ENCODE data around the gene TBX2.

Gene TBX2

DNA sequence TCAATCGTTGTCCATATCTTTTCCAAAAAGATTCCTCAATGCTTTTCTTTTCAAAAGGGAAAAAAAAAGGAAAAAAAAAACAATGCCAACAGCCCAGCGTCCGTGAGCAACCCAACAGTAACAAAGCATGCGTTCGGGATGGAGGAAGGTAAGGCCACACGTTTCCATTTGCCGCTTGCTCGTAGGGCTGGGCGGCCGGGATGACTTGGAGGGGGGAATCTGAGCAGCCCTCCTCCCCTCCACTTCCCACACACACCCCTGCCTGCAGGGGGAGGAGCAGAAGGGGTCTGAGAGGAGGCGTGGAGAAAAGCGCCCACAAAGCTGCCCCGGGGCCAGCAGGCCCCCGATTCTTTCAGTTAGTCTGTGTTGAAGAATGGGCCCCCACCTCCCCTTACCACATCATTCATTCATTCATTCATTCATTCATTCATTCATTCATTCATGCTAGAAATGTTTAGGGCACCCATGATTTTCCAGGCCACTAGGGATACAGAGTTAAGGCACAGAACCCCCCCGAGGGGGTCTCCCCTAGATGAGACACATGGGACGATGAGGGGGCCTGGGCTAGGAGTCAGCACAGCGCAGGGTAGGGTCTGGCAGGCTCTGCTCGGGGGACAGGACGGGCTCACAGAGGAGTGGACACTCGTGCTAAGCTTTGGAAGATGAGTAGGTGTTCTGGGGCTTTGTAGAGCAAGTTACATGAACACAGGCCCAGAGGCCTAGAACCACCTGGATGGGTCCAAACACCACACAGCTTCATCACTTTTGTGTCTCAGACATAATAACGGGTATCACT, 10.9 kb upstream of the TBX2 start:
- DNase-seq, result no peak

DNA sequence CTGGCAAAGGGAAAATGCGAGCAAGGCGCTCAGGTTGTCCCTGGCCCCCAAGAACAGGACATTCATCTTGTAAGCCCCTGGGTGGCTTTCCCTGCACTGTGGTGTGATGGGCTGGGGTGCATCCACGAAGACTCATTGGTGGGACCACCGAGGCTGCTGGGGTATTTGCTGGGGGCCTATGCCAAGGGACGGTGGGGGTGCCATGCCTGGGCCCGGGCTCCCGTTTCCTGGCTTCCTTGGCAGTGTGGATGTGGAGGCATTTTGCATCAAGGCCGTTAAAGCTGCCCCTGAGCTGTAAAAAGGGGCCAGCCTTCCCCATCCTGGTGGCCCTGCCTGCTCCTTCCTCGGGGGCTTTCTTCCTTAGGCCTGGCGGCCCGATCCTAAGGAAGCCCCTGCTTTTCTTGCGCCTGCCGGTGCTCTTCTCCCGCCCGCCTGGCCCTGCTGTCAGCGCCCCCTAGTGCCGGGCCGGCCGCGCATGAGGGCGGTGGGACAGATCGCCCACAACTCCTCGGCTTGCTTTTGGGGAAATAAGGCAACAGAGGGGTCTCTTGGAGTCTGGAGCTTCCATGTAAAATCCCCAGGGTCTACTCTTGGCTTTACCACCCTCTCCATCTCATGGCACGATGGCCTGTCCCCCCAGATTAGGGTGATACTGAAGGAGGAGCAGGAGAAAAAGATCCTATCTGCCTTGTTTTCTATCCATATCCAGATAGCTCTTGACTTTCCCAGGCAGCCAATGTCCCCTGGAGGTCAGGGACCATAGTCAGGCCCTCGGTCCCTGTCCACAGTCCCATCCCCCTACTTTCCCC, 9.8 kb upstream of the TBX2 start:
- DNase-seq, result no peak

DNA sequence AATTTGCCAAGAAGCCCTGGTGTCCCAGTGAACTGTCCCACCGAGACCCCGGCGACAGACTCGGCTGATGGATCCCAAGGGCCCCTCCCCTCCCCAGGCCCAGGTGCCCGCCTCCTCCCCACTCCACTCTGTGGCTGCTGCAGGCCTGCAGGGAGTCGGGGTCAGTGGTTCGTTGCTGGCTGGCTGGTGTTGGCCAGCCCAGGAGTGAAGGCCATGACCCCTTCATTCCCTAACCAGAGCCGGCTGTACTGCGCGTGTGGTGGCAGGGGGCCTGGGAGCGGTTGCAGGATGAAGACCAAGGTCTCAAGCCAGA, 9.2 kb upstream of the TBX2 start:
- DNase-seq, result no peak

DNA sequence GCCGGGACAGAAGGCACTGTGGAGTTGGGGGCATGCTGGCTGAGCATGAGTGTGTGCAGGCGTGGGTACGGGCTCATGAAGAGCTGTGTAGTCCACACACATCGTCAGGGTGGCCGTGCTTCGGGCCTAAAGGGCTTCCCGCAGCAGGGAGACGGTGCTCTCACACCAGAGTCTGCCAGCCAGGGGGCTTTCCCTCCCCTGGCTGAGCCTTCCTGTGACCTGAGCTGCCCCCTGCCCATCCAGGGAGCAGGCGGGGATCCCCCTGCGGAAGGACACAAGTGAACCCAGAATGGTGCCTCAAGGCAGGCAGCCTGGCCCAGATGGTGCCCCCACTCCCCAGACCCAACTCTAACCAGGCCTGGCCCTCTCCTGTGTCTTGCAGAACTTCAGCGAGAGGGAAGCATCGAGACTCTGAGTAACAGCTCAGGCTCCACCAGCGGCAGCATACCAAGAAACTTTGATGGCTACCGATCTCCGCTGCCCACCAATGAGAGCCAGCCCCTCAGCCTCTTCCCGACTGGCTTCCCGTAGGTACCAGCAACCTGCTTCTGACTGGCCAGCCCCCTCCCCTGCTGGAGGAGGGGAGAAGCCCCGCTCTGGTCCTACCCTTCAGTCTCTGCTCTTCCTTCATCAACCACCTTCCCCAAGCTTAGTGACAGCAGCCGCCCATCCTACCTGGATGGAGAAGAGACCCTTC, 7.9 kb upstream of the TBX2 start:
- DNase-seq, result no peak

DNA sequence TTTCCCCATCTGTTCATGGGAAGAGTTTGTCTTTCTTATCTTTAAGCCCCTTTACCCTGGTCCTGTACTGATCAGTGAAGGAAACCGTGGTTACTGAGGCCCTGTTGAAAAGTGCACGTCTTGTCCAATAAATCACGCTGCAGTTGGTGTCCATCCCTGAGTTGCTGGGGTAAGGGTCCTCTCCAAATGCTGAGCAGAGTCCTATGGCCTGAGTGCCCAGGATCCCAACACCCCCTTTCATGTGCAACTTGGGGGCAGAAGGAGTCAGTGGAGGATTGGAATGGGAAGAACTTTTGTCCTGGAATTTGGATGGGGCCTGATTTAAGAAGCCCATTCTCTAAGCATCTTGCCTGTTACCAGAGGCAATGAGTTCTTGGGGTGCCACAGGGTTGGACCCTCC, 7.0 kb upstream of the TBX2 start:
- no peak for DNase-seq

DNA sequence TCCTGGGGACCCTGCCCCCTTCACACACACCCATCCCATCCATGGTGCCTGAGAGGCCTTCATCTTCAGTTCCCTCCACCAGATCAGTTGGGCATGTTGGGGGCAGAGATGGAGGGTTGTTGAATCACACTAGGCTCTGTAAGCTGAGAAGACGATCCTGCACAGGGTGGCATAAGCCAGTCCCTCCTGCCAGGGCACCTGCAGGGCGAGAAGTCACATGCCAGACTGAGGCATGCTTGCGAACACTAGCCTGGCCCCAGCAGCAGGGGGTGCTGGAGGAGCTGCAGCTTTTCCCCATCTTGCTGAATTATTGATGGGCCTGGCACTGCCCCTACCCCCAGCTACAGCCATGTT, 6.1 kb upstream of the TBX2 start:
- no peak for DNase-seq

DNA sequence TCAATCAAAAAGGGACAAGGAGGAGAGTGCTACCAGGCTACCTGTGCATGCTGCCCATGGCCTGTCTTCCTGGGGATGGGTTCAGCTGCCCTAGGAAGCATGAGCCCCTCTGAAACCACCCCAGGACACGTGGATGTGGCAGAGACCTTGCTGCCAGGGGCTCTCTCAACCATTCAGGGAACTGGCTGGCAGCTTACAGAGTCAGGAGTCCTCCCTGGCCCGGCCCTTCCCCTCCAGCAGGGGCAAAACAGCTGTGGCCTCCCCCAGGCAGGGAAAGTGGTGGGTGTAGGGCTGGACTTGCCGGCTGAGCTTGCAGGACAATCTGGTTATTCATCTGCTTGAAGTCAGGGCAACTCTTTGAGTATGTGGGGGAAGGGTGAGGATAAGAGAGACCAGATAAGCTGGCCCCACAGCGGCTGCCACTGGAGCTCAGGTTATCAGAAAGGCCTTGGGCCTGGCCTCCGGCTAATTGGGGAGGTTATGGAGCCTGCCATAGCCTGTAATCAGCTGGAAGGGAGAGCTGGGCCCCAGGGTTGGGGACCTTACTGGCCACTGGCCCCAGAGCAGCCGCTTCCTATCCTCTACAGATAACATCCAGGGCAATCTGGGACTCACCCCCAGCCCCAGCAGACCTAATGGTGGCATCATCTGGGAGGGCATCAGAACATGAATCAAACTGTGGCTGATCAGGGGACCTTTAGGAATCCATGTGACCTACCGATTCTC, 5.6 kb upstream of the TBX2 start:
- no peak for DNase-seq

DNA sequence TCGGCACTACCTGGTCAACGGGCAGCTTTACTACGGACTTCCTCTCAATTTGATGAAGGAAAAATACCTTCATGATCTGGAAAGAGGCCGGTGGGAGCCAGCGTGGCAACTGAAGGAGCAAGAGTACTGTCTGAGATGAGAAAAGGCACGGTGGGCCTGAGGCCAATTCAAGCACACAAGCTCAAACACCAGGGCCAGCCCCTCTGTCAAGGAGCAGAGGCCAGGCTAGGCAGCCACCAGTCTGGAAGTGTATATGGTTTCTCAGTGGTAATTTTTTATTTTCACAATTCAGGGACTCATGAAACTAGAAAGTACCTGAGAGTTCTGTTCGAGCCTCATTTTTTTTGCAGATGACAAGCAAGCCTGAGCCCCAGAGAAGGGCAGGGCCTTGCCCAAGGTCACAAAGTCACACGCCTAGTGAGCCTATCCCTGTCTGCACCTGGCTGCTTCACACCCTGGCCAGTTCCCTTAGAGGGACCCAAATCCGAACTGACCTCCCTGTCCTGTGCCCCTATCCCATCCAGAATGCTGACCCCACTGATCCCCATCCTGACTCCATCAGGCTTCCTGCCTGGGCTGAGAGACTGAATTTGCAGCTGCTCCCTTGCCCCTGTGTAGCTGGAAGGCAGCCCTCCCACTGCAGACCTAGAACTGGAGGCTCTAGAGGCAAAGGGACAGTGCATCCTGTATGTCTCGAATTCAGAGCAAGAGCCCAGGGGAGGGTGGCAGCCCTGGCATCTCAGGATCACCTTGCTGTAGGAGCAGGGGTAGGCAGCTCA, 4.8 kb upstream of the TBX2 start:
- DNase-seq, result no peak

DNA sequence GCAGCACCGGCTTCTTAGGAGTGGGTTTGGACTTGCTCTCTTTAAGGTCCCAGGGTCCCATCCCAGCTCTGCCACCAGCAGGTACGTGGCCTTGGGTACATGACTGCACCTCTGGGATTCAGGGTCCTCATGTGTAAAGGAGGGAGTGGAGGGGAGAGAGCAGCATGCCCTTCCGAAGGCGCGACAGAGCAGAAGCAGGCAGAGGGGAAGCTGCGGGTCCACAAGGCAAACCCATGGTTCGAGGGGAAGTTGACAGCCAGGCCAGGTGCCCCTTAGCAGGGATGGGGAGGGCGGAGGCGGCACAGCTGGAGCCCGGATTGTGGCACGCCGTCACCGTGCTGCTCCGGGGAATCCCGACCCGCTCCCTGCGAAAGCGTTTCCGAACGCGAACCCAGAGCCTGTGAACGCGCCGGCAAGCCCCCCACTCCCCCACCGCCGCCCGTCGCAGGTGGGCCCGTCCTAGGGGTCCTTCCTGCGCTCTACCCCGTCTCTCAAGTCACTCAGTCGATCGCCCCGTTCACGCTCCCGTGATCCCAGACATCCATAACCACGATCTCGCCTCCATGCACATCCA, 4.1 kb upstream of the TBX2 start:
- no peak for DNase-seq

DNA sequence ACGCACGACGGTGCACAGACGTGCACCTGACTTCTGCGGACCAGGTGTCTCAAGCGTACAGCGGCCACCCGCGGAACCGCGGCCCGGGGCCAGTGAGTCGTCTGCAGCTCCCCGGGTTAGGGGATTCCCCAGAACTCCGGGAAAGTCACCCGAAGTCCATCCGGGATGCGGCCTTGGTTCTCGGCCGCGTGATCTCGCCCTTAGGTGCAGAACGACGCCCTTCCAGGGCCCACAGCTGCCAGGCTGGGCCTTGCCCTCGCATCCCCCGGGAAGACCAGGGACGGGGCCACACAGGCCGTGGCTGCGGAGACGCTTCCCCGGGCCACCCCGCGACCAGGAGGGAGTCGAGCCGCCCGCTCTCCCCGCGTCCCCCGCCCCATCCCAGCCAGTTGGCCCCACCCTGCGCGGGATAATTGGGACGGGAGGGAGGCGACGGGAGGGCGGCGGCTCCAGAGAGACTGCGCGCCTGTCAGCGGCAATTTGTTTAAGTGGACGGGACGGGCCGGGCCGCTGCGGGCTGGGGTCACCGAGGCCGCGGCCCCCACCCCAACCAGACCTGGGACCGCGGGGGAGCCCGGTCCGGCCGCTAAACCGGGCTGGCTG, 3.6 kb upstream of the TBX2 start:
- no peak for DNase-seq

DNA sequence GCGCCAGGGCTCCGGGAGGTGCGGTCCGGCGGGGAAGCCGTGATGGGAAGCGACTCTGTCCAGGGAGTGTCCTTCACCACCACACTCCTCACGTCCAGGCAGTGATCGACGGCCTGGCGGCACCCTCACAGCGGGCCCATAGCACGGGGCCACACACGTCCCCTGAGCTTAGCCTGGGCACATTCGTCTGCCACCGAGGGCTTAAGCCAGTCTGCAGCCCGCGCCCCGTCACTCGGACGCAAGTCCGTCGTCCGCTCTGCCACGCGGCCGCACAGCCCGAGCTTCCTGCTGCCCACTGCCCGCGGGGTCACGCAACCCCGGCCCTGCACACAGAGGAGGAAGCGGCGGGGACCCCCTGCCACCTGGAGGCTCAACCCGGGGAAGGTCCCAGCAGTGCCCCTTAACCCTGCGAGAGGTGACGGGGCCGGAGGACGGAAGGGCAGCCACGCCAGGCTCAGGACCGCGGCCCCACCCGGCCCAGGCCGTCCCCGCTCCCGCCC, 3.0 kb upstream of the TBX2 start:
- DNase-seq, result no peak

DNA sequence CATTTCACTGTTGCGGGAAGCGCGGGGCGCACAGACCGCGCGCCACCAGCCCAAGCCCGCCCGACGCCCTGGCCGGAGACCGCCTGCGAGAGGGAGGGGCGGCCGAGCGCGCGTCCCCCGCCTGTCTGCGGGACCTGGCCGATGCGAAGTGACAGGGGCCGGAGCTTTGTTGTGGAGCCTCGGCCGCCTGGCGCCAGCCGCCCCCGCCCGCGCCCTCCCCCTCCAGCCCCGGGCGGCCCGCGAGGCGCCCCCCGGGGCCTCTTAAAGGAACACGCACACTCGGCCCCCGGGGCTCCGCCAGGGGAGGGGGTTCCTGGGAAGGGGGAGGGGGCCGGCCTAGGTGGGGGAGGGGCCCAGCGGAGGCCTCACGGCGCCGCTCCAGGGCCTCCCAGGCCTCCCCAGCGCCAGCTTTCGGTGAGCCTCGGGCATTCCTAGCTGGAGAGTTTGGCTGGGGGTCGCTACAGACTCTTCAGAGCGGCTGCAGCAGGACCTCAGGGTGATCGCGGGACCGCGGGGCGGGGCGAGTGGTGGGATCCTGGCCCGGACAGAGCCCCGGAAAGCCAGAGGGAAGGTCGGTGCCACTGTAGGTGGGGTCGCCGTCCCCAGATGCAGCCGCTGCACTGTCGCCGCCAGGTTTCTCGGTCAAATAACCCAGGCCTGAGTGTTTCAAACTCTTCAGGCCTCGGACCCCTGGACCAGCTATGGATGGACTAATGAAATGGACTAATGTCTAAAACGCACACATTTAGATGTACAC, 2.4 kb upstream of the TBX2 start:
- no peak for DNase-seq

DNA sequence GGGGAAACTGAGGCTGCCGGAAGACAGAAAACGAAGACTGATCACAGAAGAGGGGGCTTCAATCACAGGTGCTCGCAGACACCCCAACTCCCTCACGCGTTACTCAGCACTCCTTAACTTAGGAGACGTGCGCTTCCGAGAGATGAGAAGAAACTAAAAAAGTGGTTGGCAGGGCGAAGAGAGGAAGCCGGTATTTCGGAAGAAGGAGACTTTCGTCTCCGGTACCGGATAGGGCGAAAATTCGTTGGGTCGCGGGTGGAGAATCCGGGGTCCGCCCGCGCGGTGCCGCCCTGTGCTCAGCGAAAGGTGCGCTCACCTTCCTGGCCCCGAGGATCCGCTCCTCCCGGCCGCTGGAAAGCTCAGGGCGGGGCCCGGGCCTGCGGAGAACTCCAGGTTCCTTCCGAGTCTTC, 917 bp upstream of the TBX2 start:
- no peak for DNase-seq

DNA sequence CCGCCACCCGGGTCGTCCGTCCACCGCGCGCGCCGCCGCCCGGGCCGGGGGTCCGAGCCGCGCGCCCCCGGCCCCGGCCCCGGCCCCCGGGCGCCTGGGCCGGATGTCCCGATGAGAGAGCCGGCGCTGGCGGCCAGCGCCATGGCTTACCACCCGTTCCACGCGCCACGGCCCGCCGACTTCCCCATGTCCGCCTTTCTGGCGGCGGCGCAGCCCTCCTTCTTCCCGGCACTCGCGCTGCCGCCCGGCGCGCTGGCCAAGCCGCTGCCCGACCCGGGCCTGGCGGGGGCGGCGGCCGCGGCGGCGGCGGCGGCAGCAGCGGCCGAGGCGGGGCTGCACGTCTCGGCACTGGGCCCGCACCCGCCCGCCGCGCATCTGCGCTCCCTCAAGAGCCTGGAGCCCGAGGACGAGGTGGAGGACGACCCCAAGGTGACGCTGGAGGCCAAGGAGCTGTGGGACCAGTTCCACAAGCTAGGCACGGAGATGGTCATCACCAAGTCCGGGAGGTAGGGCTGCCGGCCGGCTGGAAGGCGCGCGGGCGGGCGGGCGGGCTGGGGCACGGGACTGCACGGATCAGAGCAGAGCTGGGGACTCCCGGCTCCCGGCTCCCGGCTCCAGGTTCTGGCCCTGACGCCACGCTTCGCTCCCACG, 548 bp downstream of the TBX2 start:
- DNase-seq, result no peak

DNA sequence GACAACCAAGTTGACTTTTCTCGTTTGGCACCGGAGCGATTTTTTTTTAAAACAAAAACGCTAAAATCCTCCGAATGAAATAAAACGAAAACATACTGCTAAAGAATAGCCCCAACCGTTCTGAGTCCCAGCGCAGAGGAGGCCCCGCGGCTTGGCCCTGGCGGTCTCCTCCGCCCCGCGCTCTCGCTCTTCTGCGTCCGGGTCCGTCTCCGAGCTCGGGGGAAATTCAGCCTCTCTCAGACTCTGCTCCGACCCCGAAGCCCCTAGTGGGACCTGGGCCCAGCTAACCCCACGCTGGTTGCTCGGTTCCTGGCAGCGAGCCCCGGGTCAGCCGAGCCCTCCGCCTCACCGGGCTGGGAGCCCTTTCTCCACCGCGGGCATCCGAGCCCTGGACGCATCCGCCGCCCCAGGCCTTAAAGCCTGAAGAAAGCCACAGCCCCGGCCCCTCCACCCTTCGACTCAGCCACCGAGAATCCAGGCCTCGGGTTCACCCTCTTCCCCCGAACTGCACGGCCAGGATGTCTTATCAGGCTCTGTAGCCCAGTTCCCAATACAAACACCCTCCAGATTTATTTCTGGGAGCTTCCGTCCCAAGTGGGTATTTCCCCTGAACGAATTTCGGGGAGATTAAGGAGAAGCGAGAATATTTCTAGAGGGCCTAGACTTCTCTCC, 1.2 kb downstream of the TBX2 start:
- DNase-seq, result no peak

DNA sequence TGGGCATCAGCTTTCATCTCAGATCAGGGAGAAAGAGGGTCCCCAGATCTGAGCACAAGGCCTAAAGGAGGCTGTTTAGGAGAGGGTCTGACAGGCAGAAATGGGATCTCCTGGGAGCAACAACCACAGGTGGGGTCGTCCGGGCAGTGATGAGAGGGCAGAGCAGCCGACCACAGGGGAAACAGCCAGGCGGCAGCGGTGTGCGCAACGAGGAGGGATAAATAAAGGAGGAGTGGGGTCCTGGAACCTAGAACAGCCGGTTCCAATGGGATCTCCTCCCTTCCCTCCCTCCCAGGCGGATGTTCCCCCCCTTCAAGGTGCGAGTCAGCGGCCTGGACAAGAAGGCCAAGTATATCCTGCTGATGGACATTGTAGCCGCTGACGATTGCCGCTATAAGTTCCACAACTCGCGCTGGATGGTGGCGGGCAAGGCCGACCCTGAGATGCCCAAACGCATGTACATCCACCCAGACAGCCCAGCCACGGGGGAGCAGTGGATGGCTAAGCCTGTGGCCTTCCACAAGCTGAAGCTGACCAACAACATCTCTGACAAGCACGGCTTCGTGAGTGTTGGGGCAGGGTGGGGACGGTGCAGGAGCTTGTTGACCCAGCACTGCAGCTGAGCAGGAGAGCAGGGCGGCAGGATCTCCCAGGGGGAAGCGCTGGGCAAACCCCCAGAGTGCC, 1.9 kb downstream of the TBX2 start:
- DNase-seq, result no peak

DNA sequence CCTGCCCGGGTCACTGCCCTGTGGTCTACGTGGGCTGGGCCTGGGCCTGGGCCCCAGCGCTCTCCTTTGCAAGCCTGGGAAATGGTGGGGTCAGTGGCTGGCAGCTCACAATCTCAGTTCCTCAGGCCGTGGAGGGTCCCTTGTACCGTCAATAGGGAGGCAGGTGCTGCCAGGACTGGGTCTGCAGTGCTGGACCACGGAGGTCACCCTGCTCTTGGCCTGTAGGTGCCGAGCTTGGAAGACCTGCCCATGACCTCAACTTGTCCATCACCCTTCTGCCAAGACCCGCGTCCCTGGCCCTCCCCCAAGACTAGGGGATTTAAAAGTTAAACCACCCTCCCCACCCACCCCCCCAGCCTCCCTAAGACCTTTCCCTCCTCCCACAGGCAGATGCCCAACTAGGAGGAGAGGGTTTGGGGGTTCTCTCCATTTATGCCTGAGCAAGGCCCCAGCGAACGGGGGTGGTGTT, 2.5 kb downstream of the TBX2 start:
- no peak for DNase-seq

DNA sequence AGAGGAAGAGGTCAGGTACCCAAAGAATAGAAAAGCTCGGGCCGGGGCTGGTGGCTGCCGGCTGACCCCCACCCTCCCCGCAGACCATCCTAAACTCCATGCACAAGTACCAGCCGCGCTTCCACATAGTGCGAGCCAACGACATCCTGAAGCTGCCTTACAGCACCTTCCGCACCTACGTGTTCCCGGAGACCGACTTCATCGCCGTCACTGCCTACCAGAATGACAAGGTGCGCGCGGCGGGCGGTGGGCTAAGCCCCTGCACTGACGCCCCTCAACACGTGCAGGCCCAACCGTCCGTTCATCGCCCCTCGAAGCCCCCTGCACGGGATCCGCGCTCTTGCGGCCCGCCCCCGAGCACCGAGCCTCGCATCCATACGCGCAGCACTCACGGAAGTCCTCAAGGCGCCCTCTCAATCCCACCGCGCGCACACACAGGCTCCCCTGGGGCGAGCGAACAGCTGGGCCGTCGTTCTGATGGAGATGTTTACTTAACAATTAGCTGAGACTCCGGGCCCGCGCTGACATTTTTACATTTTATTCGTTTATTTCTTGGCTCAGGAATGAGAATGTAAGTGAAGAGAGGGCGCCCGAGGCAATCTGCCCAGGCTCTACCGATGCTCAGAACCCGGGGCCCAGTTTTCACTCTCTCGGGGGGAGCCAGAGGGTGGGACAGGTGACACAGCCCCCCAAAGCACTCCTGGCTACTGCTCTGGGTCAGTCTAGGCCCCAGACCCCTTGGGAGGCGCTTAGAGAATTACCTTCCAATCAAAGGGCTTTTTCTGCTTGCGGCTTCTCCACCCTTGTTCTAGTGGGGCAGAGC, 3.5 kb downstream of the TBX2 start:
- DNase-seq, result no peak

All from NCI-H187 treated with DMSO at 0.1 percent for 48 hours (cell line).